Peyer's patch (tissue), 4 donors: ENCODE results near the gene OAF.

Experiments
- CTCF ChIP-seq, 6 experiments: fragments of 450-650 bp in 4 of 6; fragments of 200-600 bp in 2 of 6; sonication (generic) in 1 of 6; IDR thresholded peaks; one replicate each; pipeline ENCODE4 v1.5.1; 2017 to 2019; ENCODE audit warnings: antibody characterized with exemption in 6 of 6, mild to moderate bottlenecking in 3 of 6, moderate library complexity in 1 of 6
- POLR2A ChIP-seq, 2 donors: fragments of 450-650 bp; IDR thresholded peaks; one replicate each; pipeline ENCODE4 v1.5.1; 2017; ENCODE audit warnings: antibody characterized with exemption in 2 of 2, mild to moderate bottlenecking in 2 of 2, moderate library complexity in 2 of 2

- no peak for TF ChIP-seq POLR2A (IDR thresholded peaks at IDR 0.05)
- no peak for TF ChIP-seq CTCF (IDR thresholded peaks at IDR 0.05)
Observed at GRCh38 chr11:120173807-120174206, 37.0 kb upstream of the OAF start.
